IPS-18a (cell line): ENCODE measurements around the gene LGR6.

ENCODE experiments used
- H3K27ac ChIP-seq: one replicate; pipeline ENCODE4 v1.5.1; 2013; ENCODE audit warnings: low read length
- H3K27me3 ChIP-seq: one replicate; pipeline ENCODE4 v1.6.1; 2013; ENCODE audit warnings: mild to moderate bottlenecking, low read length; ENCODE audit not compliant: control insufficient read depth, insufficient read depth
- H3K36me3 ChIP-seq: one replicate; pipeline ENCODE4 v1.6.1; 2013; ENCODE audit warnings: low read depth, low read length; ENCODE audit not compliant: control insufficient read depth
- H3K4me1 ChIP-seq: one replicate; pipeline ENCODE4 v1.6.1; 2013; ENCODE audit warnings: low read depth, low read length; ENCODE audit not compliant: control insufficient read depth
- H3K4me3 ChIP-seq: one replicate; pipeline ENCODE4 v1.5.1; 2013; ENCODE audit warnings: low read length
- H3K9ac ChIP-seq: one replicate; pipeline ENCODE4 v1.6.1; 2013; ENCODE audit warnings: mild to moderate bottlenecking, low read length, moderate library complexity
- H3K9me3 ChIP-seq: one replicate; pipeline ENCODE4 v1.6.1; 2013; ENCODE audit warnings: low read depth, low read length; ENCODE audit not compliant: control insufficient read depth

The LGR6 gene

DNA sequence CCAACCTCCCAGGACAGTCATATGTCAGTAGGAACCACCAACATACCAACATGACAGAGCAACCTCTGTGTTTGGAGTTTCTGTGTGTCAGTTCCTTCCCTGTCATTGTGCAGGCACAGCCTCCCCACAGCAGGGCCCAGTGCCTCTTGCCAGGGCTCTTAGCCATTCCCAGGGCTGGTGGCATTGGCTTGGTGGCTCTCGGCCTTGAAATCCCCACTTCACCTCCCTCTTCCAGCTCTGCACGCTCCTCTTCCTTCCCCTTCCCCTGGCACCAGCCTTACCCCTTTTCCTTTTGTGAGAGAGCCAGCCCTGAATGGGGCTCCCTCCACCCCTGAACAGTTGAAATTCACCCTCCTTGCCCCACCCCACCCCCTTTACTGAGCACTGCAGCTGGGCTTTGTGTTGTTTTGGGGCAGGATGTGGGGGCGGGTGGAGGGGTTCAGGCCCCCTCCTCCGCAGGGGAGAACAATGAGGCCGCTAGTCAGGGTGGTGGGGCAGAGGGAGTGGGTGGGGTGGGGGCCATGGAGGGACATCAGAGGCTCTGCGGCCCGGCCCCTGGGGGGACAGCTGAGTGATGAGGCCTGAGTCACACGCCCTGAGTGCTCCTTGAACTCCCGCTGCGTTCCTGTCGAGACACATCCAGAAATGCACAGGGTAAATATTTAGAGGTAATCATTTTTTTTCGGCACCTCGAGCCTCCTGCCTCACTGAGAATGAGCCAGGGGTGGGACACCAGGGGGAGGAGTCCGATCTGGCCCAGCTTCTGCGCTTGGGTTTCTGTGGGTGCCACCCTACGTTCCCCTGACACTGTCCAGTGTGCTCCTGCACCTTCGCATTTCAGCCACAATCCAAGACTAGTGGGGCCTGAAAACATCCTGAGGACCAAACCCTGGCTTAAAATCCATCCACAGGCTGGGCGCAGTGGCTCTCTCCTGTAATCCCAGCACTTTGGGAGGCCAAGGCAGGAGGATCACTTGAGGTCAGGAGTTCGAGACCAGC, 28.6 kb downstream of the LGR6 start:
- peaks cover 8% of the 10 kb centered on the region for H3K4me1 ChIP-seq
- H3K9me3 ChIP-seq: no peaks in the 10 kb centered on the region
- no peaks in the 10 kb centered on the region for H3K27me3 ChIP-seq
- H3K9ac ChIP-seq: no peak overlapping the region
- no peak overlapping the region for H3K4me3 ChIP-seq
- no peak overlapping the region for H3K27ac ChIP-seq
- no peaks in the 10 kb centered on the region for H3K36me3 ChIP-seq

DNA sequence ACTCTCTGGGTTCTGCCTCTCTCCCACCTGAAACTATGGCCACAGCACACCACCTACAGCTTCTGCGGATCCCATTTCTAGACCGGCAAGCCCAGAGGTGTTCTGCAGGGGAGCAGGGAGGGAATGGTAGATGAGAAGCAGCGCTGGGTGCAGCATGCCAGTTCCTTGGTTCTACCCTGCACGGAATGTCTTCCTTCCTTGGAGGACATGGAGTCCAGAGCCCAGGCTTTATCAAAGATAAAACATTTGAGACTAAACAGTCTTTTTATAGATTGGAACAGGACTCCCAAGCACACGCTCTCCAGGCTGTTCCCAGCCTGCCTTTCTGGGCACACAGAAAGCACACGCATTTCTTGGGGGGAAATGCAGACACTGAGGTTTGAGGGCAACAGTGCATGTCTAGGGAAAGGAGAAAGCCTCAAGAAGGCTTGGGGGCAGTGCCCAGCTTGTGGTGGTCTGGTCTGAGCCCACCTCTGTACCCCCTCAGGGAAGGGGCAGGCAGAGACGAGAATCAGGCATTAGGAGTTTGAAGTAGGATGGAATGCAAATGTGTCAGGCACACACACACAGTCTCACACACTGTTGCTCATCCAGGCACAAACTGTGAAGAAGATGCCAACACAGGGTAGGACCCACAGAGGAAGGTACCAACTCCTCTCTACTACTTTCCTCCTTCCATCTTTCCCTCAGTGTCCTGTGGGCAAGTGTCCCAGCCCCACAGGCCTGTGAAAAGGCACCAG, 29.7 kb downstream of the LGR6 start:
- H3K27ac ChIP-seq: no peak overlapping the region
- H3K36me3 ChIP-seq: no peaks in the 10 kb centered on the region

DNA sequence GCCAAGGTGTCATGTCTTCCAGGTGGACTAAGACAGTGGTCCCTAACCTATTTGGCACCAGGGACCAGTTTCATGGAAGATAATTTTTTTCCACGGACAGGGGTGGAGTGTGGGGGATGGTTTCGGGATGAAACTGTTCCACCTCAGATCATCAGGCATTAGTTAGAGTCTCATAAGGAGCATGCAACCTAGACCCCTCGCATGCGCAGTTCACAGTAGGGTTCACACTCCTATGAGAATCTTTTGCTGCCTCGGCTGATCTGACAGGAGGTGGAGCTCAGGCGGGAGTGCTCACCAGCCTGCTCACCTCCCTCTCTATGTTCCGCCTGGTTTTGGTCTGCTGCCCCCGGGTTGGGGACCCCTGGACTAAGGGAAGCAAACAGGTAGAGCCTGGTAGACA, 30.9 kb downstream of the LGR6 start:
- Histone ChIP-seq H3K4me3 (no peak overlapping the region), H3K36me3 (no peaks in the 10 kb centered on the region), H3K9me3 (no peaks in the 10 kb centered on the region), H3K9ac (no peak overlapping the region), H3K4me1 (peaks cover 8% of the 10 kb centered on the region), H3K27ac (no peak overlapping the region), H3K27me3 (no peaks in the 10 kb centered on the region)

More for the DNA sequence above, 29.7 kb downstream of the LGR6 start:
- H3K27me3 ChIP-seq: no peaks in the 10 kb centered on the region
- H3K9ac ChIP-seq: no peak overlapping the region
- peaks cover 8% of the 10 kb centered on the region for H3K4me1 ChIP-seq
- H3K4me3 ChIP-seq: no peak overlapping the region
- H3K9me3 ChIP-seq: no peaks in the 10 kb centered on the region

DNA sequence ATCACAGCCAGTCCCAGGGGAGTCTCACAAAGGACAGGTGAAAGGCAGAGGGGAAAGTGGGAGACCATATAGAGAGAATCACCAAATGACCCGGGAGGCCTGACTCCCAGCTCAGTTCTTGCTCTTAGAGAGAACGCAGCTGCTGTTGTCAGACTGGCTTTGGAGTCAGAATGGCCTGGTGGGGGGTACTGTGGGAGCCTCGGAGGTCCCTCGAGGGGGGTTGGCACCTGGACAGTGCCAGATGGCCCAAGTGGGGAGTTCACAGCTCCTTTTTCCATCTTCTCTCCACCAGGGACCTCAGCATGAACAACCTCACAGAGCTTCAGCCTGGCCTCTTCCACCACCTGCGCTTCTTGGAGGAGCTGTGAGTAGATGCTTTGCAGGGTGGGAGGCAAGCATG, 31.5 kb downstream of the LGR6 start:
- no peak overlapping the region for H3K9ac ChIP-seq
- no peaks in the 10 kb centered on the region for H3K36me3 ChIP-seq
- H3K4me3 ChIP-seq: no peak overlapping the region
- H3K27me3 ChIP-seq: no peaks in the 10 kb centered on the region
- H3K9me3 ChIP-seq: no peaks in the 10 kb centered on the region
- no peak overlapping the region for H3K27ac ChIP-seq
- peaks cover 8% of the 10 kb centered on the region for H3K4me1 ChIP-seq

DNA sequence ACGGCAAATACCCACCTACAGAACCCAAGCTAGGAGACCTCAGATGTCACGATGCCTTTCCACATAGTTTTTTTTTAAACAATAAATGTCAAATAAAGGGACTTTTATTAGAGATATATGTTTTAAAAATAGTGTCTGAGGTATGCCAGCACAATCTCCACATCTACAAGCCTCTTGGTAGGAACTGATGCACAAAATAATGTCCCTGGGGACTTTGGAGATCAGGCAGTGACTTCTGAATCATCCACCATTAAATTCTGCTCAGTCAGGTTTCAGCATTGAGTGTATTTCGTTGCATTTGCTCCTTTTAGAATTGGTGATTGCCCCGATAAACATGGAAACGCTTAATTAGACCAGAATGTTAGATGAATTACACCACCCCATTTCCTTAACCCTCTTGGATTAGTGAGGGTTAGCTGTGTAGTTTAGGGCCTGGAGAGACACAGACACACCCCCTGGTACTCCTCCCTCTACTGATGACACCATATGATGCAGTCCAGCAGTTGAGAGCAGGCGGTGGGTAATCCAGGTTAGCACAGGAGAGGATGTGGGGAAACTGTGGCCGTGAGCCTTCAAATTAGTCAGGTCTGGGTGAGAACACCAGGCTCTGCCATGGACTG, 33.6 kb downstream of the LGR6 start:
- Histone ChIP-seq H3K27ac (no peak overlapping the region), H3K27me3 (no peaks in the 10 kb centered on the region), H3K4me1 (peaks cover 2% of the 10 kb centered on the region), H3K4me3 (no peak overlapping the region), H3K36me3 (no peaks in the 10 kb centered on the region), H3K9me3 (no peaks in the 10 kb centered on the region), H3K9ac (no peak overlapping the region)

DNA sequence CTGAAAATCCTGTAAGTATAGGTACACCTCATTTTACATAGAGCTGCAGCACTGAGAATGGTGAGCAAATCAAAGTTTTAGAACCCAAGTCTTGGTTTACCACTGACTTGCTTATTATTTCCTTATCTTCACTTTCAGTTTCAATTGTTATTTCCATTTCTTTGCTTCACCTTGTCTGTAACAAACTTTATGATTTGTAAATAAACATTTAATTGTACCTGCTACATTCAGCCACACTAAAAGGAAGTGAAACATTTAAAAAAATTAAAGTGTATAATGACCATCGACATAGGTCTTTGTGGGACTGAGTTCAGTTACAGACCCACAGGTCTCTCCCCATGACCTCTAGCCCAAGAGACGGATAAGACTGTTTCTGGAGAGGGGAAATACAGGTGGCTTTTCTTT, 34.4 kb downstream of the LGR6 start:
- Histone ChIP-seq H3K27me3 (no peaks in the 10 kb centered on the region), H3K4me1 (no peaks in the 10 kb centered on the region), H3K9me3 (no peaks in the 10 kb centered on the region), H3K9ac (no peak overlapping the region), H3K36me3 (no peaks in the 10 kb centered on the region), H3K27ac (no peak overlapping the region), H3K4me3 (no peak overlapping the region)

DNA sequence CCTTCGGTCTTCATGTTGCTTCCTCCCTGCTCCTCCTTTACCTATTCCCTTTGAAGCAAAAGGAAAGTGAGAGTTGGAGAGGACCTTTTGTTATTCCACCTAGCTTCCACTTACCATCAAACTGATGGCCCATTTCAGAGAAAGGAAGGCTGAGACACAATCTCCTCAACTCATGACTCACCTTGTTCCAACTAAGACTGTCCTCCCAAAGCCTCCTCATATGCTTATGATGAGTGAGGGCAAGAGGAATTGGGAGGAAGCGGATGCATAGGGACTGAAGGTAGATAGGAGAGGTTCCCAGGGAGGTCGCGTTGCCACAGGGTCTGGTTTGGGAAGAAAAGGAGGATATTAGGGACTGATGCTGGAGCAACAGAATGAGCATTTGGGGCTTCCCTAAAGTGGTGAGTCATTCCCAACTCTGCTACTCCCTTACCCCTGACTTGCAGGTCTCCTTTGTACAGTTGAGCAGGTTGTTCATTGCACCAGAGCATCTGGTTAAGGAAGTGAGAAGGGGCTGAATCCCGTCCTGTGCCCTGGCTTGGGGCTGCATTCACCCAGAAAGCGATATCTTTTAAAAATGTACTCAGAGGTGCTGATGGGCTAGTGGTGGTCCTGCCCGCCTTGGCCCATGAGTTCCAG, 35.0 kb downstream of the LGR6 start:
- Histone ChIP-seq H3K4me1 (no peaks in the 10 kb centered on the region), H3K9me3 (no peaks in the 10 kb centered on the region), H3K27me3 (no peaks in the 10 kb centered on the region), H3K36me3 (no peaks in the 10 kb centered on the region), H3K9ac (no peak overlapping the region), H3K27ac (no peak overlapping the region), H3K4me3 (no peak overlapping the region)

DNA sequence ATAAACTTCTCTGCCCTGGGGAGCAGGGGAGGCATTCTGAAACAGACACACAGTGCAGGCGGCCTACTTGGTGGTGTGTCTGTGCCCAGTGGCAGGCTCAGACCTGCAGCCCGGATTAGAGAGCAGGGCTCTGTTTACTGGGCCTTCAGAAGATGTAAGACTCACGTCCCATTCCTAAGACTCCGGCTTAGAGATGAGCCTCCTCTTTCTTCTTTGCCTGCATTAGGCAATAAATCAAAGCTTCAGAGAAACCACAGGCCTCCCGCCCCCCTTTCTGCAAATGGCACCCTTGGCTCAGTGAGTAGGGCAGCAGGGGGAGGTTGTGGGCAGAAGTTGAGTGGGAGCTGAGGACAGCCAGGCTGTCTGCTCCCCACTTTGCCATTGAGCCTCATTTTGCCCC, 35.8 kb downstream of the LGR6 start:
- H3K27ac ChIP-seq: no peak overlapping the region
- no peak overlapping the region for H3K4me3 ChIP-seq
- H3K9ac ChIP-seq: no peak overlapping the region
- H3K27me3 ChIP-seq: no peaks in the 10 kb centered on the region
- no peaks in the 10 kb centered on the region for H3K36me3 ChIP-seq
- no peaks in the 10 kb centered on the region for H3K4me1 ChIP-seq
- no peaks in the 10 kb centered on the region for H3K9me3 ChIP-seq

DNA sequence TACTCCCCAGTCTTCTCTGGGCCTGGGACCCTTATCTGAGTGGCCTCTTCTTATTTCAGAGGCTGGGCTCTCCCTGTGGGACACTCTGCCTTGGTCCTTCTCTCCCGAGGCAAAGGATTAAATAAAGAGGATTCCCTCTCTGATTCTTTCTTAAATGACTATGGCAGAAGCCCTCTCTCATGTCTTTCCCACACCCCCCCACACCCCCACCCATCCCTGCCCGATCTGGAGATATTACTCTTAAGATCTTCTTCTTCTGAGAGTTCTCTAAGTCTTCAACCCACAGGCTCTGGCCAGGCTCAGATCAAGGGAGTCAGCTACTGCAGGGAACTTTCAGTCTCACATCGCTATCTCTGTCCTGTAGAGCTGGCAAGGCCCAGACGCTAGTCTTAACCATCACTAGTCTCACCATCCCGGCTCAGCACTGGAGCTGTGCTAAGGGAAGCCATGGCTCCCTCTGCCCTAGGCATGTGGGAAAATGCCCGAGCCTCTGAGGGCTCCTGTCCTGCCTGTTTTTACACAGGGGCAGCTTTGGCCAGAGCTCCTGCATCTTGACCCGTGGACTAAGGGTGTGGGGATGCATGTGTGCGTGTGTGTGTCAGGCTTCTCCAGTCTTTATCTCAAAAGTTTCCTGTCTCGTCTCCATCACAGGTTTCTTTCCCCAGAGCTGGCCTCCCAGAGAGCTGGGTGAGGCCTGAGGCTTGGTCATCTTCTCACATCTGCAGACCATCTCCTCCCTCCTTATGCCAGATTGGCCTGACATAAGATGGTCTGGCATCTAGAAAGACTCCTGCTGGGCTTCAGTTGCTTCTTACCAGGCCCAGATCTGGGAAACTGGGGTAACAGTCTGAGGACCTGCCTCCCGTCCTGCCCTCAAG, 36.7 kb downstream of the LGR6 start:
- H3K9me3 ChIP-seq: no peaks in the 10 kb centered on the region
- no peak overlapping the region for H3K4me3 ChIP-seq
- H3K9ac ChIP-seq: no peak overlapping the region
- H3K27me3 ChIP-seq: no peaks in the 10 kb centered on the region
- no peaks in the 10 kb centered on the region for H3K36me3 ChIP-seq
- H3K4me1 ChIP-seq: no peaks in the 10 kb centered on the region
- H3K27ac ChIP-seq: no peak overlapping the region

DNA sequence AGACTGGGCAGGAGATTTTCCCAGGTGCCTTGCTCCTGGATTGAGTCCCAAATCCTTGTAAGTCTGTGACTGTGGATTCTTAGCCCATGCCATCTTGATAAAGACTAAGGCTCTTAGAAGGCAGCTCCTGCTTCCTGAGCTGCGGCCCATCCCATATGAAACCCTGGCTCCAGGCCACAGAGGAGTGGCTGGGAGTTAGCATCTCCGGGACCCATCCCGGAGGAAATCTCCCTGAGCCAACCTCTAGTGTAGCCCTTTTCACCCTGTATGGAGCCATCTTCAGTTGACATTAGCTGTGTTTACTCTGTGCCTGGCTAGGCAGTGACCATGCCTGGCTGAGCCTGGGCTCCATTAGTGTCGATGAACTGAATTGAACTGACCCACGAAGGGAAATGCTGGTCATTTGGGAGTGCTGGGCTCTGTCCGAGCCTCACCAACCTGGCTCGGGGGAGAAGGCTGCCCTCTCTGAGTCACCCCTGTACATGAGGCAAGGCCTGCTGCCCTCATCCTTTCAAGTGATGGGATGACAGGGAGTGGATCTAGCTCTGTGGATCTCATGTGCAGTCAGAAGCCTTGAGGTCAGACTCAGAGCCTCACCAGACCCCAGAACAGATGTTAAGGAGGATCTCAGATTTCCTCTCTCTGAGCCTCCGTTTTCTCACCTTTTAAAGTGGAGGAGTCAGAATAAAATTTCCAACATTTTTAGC, 37.5 kb downstream of the LGR6 start:
- H3K27me3 ChIP-seq: no peaks in the 10 kb centered on the region
- no peaks in the 10 kb centered on the region for H3K4me1 ChIP-seq
- no peaks in the 10 kb centered on the region for H3K36me3 ChIP-seq
- H3K27ac ChIP-seq: no peak overlapping the region
- H3K9me3 ChIP-seq: no peaks in the 10 kb centered on the region
- no peak overlapping the region for H3K9ac ChIP-seq
- no peak overlapping the region for H3K4me3 ChIP-seq
